RWPE2 (cell line): ENCODE measurements around the gene APLNR.

ENCODE experiments used
- ATAC-seq: fragments of 200-7000 bp; cut with Tn5 transposase; 3 replicates; pipeline ENCODE4 v1.9.1; 2021; ENCODE audit warnings: low read depth
- DNase-seq: peaks from one replicate; pipeline ENCODE4 v3.0.0-alpha.2; 2020; ENCODE audit warnings: low spot score
- H3K27ac ChIP-seq: fragments of 450-650 bp; 2 replicates; pipeline ENCODE4 v1.5.1; 2017; ENCODE audit warnings: mild to moderate bottlenecking; ENCODE audit not compliant: poor library complexity, severe bottlenecking
- H3K27me3 ChIP-seq: fragments of 250-450 bp; sonication (Bioruptor Pico); 2 replicates; pipeline ENCODE4 v1.5.1; 2021; ENCODE audit warnings: mild to moderate bottlenecking, moderate library complexity; ENCODE audit not compliant: insufficient read depth, poor library complexity, severe bottlenecking
- H3K36me3 ChIP-seq: fragments of 250-450 bp; sonication (Bioruptor Pico); 2 replicates; pipeline ENCODE4 v1.5.1; 2020; ENCODE audit warnings: low read depth, mild to moderate bottlenecking, moderate library complexity
- H3K4me1 ChIP-seq: fragments of 250-450 bp; sonication (Bioruptor Pico); 2 replicates; pipeline ENCODE4 v1.5.1; 2021; ENCODE audit warnings: mild to moderate bottlenecking, moderate library complexity; ENCODE audit not compliant: insufficient read depth, poor library complexity, severe bottlenecking
- H3K4me3 ChIP-seq: fragments of 250-450 bp; sonication (Bioruptor Pico); 2 replicates; pipeline ENCODE4 v1.5.1; 2021; ENCODE audit warnings: mild to moderate bottlenecking, moderate library complexity; ENCODE audit not compliant: severe bottlenecking
- H3K9me3 ChIP-seq: fragments of 250-450 bp; sonication (Bioruptor Pico); 2 replicates; pipeline ENCODE4 v1.5.1; 2021; ENCODE audit warnings: mild to moderate bottlenecking, moderate library complexity; ENCODE audit not compliant: severe bottlenecking
- CTCF ChIP-seq: fragments of 450-650 bp; IDR thresholded peaks from one replicate; pipeline ENCODE4 v1.5.1; 2017; ENCODE audit warnings: mild to moderate bottlenecking, moderate library complexity; ENCODE audit not compliant: poor library complexity, severe bottlenecking

Gene APLNR

GRCh38 chr11:57222239-57222638 lies 14.8 kb downstream of the APLNR start:
- no peak for DNase-seq
- Histone ChIP-seq H3K4me1 (no peaks in the 10 kb centered on the region), H3K4me3 (no peak overlapping the region), H3K27ac (no peak overlapping the region), H3K36me3 (no peaks in the 10 kb centered on the region), H3K9me3 (no peaks in the 10 kb centered on the region), H3K27me3 (no peaks in the 10 kb centered on the region)
- no peak for TF ChIP-seq CTCF
- ATAC-seq: no peak

- Histone ChIP-seq H3K4me1 (peaks cover 6% of the 10 kb centered on the region), H3K27me3 (no peaks in the 10 kb centered on the region), H3K9me3 (no peaks in the 10 kb centered on the region), H3K27ac (no peak overlapping the region), H3K4me3 (no peak overlapping the region), H3K36me3 (no peaks in the 10 kb centered on the region)
- DNase-seq: no peak
- ATAC-seq: no peak
- TF ChIP-seq CTCF: no peak
These were observed 17.9 kb downstream of the APLNR start for GRCh38 chr11:57219021-57219627.

GRCh38 chr11:57217053-57217452 lies 20.0 kb downstream of the APLNR start:
- ATAC-seq (no peak), DNase-seq (no peak)
- Histone ChIP-seq H3K9me3 (no peaks in the 10 kb centered on the region), H3K4me3 (no peak overlapping the region), H3K27me3 (no peaks in the 10 kb centered on the region), H3K4me1 (peaks cover 6% of the 10 kb centered on the region), H3K27ac (no peak overlapping the region), H3K36me3 (no peaks in the 10 kb centered on the region)
- no peak for TF ChIP-seq CTCF

DNA sequence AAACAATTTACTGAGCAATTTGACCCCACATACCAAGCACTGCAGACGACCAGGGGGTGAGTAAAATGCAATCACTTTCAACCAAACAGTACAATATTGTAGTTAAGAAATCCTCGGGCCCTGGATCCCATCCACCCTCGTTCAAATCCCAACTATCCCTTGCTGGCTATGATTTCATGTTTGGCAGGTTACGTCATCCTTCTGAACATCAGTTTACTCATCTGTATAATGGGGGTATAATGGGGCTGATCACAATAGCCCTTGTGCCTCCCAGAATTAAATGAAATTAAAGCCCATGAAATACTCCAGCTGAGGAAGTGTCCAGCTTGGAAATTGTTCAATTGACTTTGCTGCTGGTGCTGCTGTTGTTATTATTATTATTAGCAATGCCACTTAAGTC lies 20.6 kb downstream of the APLNR start:
- Histone ChIP-seq H3K4me3 (no peak overlapping the region), H3K9me3 (no peaks in the 10 kb centered on the region), H3K36me3 (no peaks in the 10 kb centered on the region), H3K27me3 (no peaks in the 10 kb centered on the region), H3K4me1 (peaks cover 6% of the 10 kb centered on the region), H3K27ac (no peak overlapping the region)
- ATAC-seq (no peak), DNase-seq (no peak)
- TF ChIP-seq CTCF: no peak

DNA sequence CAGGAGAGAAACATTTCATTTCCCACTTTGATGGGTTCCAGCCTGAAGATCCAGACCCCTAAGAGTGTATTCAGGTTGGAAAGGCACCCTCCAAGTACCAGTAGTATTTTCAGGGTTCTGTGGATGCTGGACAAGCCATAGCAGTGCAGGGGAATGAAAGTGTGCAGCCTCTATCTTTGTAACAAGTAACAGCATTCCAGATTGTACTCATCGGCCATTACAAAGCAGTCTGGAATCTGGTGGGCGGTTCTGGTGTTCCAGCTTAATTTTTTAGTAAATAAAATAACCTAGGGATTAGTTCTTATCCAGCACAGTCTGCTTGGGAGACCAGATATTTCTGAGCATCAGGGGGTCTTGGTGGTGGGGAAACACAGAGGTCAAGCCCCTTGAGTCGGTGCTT lies 22.6 kb downstream of the APLNR start:
- no peak overlapping the region for H3K27ac ChIP-seq
- no peaks in the 10 kb centered on the region for H3K27me3 ChIP-seq
- H3K4me3 ChIP-seq: no peak overlapping the region
- H3K36me3 ChIP-seq: no peaks in the 10 kb centered on the region
- no peak for TF ChIP-seq CTCF
- peaks cover 6% of the 10 kb centered on the region for H3K4me1 ChIP-seq
- H3K9me3 ChIP-seq: no peaks in the 10 kb centered on the region
- ATAC-seq (peak; percentile 98), DNase-seq (no peak)
